GM06990 (cell line): ENCODE results near the gene ST6GALNAC3.

ENCODE experiments used
- DNase-seq: peaks from one replicate; pipeline ENCODE4 v3.0.0-alpha.2; 2011; ENCODE audit not compliant: insufficient read length; ENCODE audit errors: extremely low read depth
- H3K27me3 ChIP-seq: replicated peaks from 2 replicates; pipeline ENCODE4 v1.6.0; 2011; ENCODE audit warnings: low read length; ENCODE audit not compliant: control insufficient read depth, insufficient read depth
- H3K36me3 ChIP-seq: 2 replicates; pipeline ENCODE4 v1.5.1; 2011; ENCODE audit warnings: low read length; ENCODE audit not compliant: control insufficient read depth, insufficient read depth
- H3K4me3 ChIP-seq: replicated peaks from 2 replicates; pipeline ENCODE4 v1.5.1; 2011; ENCODE audit warnings: low read depth, mild to moderate bottlenecking, control low read depth, low read length
- CTCF ChIP-seq: IDR thresholded peaks from 2 replicates; pipeline ENCODE4 v1.5.1; 2011; ENCODE audit warnings: low read length, control low read depth, mild to moderate bottlenecking, inconsistent platforms; ENCODE audit not compliant: insufficient read depth, poor library complexity, severe bottlenecking

Gene ST6GALNAC3

GRCh38 chr1:76145332-76145731 lies 70.8 kb downstream of the ST6GALNAC3 start:
- H3K36me3 ChIP-seq, result no peaks in the 10 kb centered on the region
- H3K4me3 ChIP-seq, result no peak overlapping the region
- peaks cover 2% of the 10 kb centered on the region for H3K27me3 ChIP-seq
- no peak for DNase-seq
- no peak for TF ChIP-seq CTCF

- no peak for TF ChIP-seq CTCF
- Histone ChIP-seq H3K27me3 (peaks cover 2% of the 10 kb centered on the region), H3K36me3 (no peaks in the 10 kb centered on the region), H3K4me3 (no peak overlapping the region)
- no peak for DNase-seq
Measured at GRCh38 chr1:76146184-76146583, 71.6 kb downstream of the ST6GALNAC3 start.

GRCh38 chr1:76147917-76148316 lies 73.4 kb downstream of the ST6GALNAC3 start:
- Histone ChIP-seq H3K4me3 (no peak overlapping the region), H3K27me3 (peaks cover 2% of the 10 kb centered on the region), H3K36me3 (no peaks in the 10 kb centered on the region)
- no peak for TF ChIP-seq CTCF
- no peak for DNase-seq

GRCh38 chr1:76148460-76148859 lies 73.9 kb downstream of the ST6GALNAC3 start:
- Histone ChIP-seq H3K4me3 (no peak overlapping the region), H3K36me3 (no peaks in the 10 kb centered on the region), H3K27me3 (peaks cover 2% of the 10 kb centered on the region)
- DNase-seq, result no peak
- no peak for TF ChIP-seq CTCF

GRCh38 chr1:76153841-76154205 lies 79.3 kb downstream of the ST6GALNAC3 start:
- H3K36me3 ChIP-seq, result no peaks in the 10 kb centered on the region
- no peak for DNase-seq
- no peak overlapping the region for H3K4me3 ChIP-seq
- TF ChIP-seq CTCF, result no peak
- H3K27me3 ChIP-seq, result no peaks in the 10 kb centered on the region; the same call in 1 of the 2 replicates
